GM21576 (cell line): ENCODE results near the gene FAM107B.

ENCODE experiments used
- ATAC-seq: cut with Tn5 transposase; IDR thresholded peaks from one replicate; pipeline ENCODE4 v1.9.1; 2021; ENCODE audit warnings: mild to moderate bottlenecking, moderate library complexity; ENCODE audit not compliant: unreplicated experiment

FAM107B gene

GRCh38 chr10:14779001-14779651 lies 4.4 kb upstream of the FAM107B start:
- ATAC-seq: no peak

GRCh38 chr10:14776546-14776945 lies 1.8 kb upstream of the FAM107B start:
- ATAC-seq: no peak

- ATAC-seq: no peak
Measured at GRCh38 chr10:14775656-14776055, 959 bp upstream of the FAM107B start.

GRCh38 chr10:14774214-14774580 lies 500 bp downstream of the FAM107B start:
- ATAC-seq: no peak

GRCh38 chr10:14773551-14774213 lies 1.0 kb downstream of the FAM107B start:
- ATAC-seq: no peak

GRCh38 chr10:14772399-14772798 lies 2.3 kb downstream of the FAM107B start:
- ATAC-seq: no peak

GRCh38 chr10:14770927-14771326 lies 3.8 kb downstream of the FAM107B start:
- no peak for ATAC-seq

- no peak for ATAC-seq
Measured at GRCh38 chr10:14761372-14761771, 13.3 kb downstream of the FAM107B start.

- ATAC-seq: no peak
Measured at GRCh38 chr10:14758994-14759664, 15.6 kb downstream of the FAM107B start.

GRCh38 chr10:14758451-14758850 lies 16.2 kb downstream of the FAM107B start:
- no peak for ATAC-seq

GRCh38 chr10:14757986-14758385 lies 16.7 kb downstream of the FAM107B start:
- ATAC-seq: no peak

- no peak for ATAC-seq
Measured at GRCh38 chr10:14757394-14757793, 17.3 kb downstream of the FAM107B start.

- ATAC-seq: no peak
Measured at GRCh38 chr10:14753441-14753840, 21.3 kb downstream of the FAM107B start.

- ATAC-seq: no peak
Measured at GRCh38 chr10:14751921-14752320, 22.8 kb downstream of the FAM107B start.

GRCh38 chr10:14751014-14751896 lies 23.4 kb downstream of the FAM107B start:
- peak; percentile 67 for ATAC-seq

- no peak for ATAC-seq
Measured at GRCh38 chr10:14749070-14749809, 25.5 kb downstream of the FAM107B start.

GRCh38 chr10:14748441-14748840 lies 26.3 kb downstream of the FAM107B start:
- ATAC-seq: no peak

- peak; percentile 73 for ATAC-seq
Measured at GRCh38 chr10:14742815-14743214, 31.9 kb downstream of the FAM107B start.

GRCh38 chr10:14742382-14742781 lies 32.3 kb downstream of the FAM107B start:
- ATAC-seq: peak; percentile 19

GRCh38 chr10:14740684-14741247 lies 33.9 kb downstream of the FAM107B start:
- ATAC-seq: no peak
